Mesothelial cell of epicardium (in vitro differentiated cells): ENCODE data around the gene RARG. TPM values are rescaled to one million over a fixed set of nuclear protein-coding genes. Genes with fewer than 3 reads are reported as not detected.
A peak's percentile ranks its signal among the peaks of the same experiment; 100 is the strongest.

ENCODE experiments used
- DNase-seq, 2 experiments: peaks; one replicate each; pipeline ENCODE4 v3.0.0; 2021; ENCODE audit warnings: low spot score in 2 of 2; ENCODE audit not compliant: unreplicated experiment in 2 of 2
- H3K27ac Mint-ChIP-seq: 2 replicates; pipeline ENCODE4 v1.8.0; 2021; ENCODE audit warnings: mixed read lengths
- H3K27me3 Mint-ChIP-seq: 2 replicates; pipeline ENCODE4 v1.8.0; 2021; ENCODE audit warnings: low read depth, mixed read lengths
- H3K36me3 Mint-ChIP-seq: 2 replicates; pipeline ENCODE4 v1.8.0; 2021; ENCODE audit warnings: mixed read lengths
- H3K4me1 Mint-ChIP-seq: 2 replicates; pipeline ENCODE4 v1.8.0; 2021; ENCODE audit warnings: mixed read lengths
- H3K4me3 Mint-ChIP-seq: 2 replicates; pipeline ENCODE4 v1.8.0; 2021; ENCODE audit warnings: mild to moderate bottlenecking, moderate library complexity, mixed read lengths
- H3K9me3 Mint-ChIP-seq: 2 replicates; pipeline ENCODE4 v1.8.0; 2021; ENCODE audit warnings: mixed read lengths
- CTCF ChIP-seq: fragments of 200-600 bp; sonication (generic); IDR thresholded peaks from one replicate; pipeline ENCODE4 v1.5.0; 2021; ENCODE audit warnings: antibody characterized with exemption; ENCODE audit not compliant: unreplicated experiment
- total RNA-seq: library from RNA; stranded (reverse); gene quantifications from 3 replicates; pipeline ENCODE4 v1.2.1, GENCODE V29; 2021

RARG gene
- total RNA-seq, 1 donor from 2014 or later: 72.2 TPM

- peaks cover 8% of the 10 kb centered on the region for H3K36me3 Mint-ChIP-seq
- no peaks in the 10 kb centered on the region for H3K27me3 Mint-ChIP-seq
- H3K27ac Mint-ChIP-seq: peak overlapping the region; percentile 91
- DNase-seq: no peak
- TF ChIP-seq CTCF: no peak
- H3K4me3 Mint-ChIP-seq: peak overlapping the region; percentile 94
- peaks cover 46% of the 10 kb centered on the region for H3K4me1 Mint-ChIP-seq
- no peaks in the 10 kb centered on the region for H3K9me3 Mint-ChIP-seq
Observed at GRCh38 chr12:53217051-53217930, 14.7 kb downstream of the RARG start.

GRCh38 chr12:53215497-53215896 is 16.5 kb downstream of the RARG start:
- H3K27ac Mint-ChIP-seq: no peak overlapping the region
- H3K9me3 Mint-ChIP-seq: no peaks in the 10 kb centered on the region
- no peaks in the 10 kb centered on the region for H3K27me3 Mint-ChIP-seq
- no peak for TF ChIP-seq CTCF
- peaks cover 42% of the 10 kb centered on the region for H3K4me1 Mint-ChIP-seq
- no peak overlapping the region for H3K4me3 Mint-ChIP-seq
- peaks cover 15% of the 10 kb centered on the region for H3K36me3 Mint-ChIP-seq
- DNase-seq: no peak

- no peak for DNase-seq
- no peak for TF ChIP-seq CTCF
- H3K27me3 Mint-ChIP-seq: no peaks in the 10 kb centered on the region
- no peaks in the 10 kb centered on the region for H3K9me3 Mint-ChIP-seq
- peaks cover 42% of the 10 kb centered on the region for H3K4me1 Mint-ChIP-seq
- H3K4me3 Mint-ChIP-seq: no peak overlapping the region
- H3K27ac Mint-ChIP-seq: no peak overlapping the region
- H3K36me3 Mint-ChIP-seq: peaks cover 18% of the 10 kb centered on the region
Observed at GRCh38 chr12:53214687-53215455, 17.1 kb downstream of the RARG start.

- H3K4me1 Mint-ChIP-seq: peaks cover 36% of the 10 kb centered on the region
- DNase-seq: no peak
Observed at GRCh38 chr12:53214221-53214620, 17.8 kb downstream of the RARG start.

GRCh38 chr12:53213348-53213747 is 18.7 kb downstream of the RARG start:
- H3K4me1 Mint-ChIP-seq: peaks cover 30% of the 10 kb centered on the region
- peak; percentile 87 for TF ChIP-seq CTCF
- H3K36me3 Mint-ChIP-seq: peaks cover 18% of the 10 kb centered on the region
- H3K27me3 Mint-ChIP-seq: no peaks in the 10 kb centered on the region
- no peaks in the 10 kb centered on the region for H3K9me3 Mint-ChIP-seq
- peak overlapping the region; percentile 45 for H3K27ac Mint-ChIP-seq
- H3K4me3 Mint-ChIP-seq: no peak overlapping the region
- DNase-seq: peak; percentile 81 to 93

More at GRCh38 chr12:53214221-53214620, 17.8 kb downstream of the RARG start:
- Mint-ChIP-seq H3K9me3 (no peaks in the 10 kb centered on the region), H3K27ac (no peak overlapping the region), H3K27me3 (no peaks in the 10 kb centered on the region), H3K4me3 (no peak overlapping the region), H3K36me3 (peaks cover 18% of the 10 kb centered on the region)
- no peak for TF ChIP-seq CTCF
